AG04450 (cell line): ENCODE results near the gene KIZ. TPM values are rescaled to one million over a fixed set of nuclear protein-coding genes. Genes with fewer than 3 reads are reported as not detected.

Experiments used
- CTCF ChIA-PET: fragments of 300-600, 350-600 bp; formaldehyde crosslinking; extraction: SDS; loops from one replicate; lab custom pipeline; 2022; ENCODE audit warnings: antibody characterized with exemption, inconsistent platforms; lab: Charles Lee
- POLR2A ChIA-PET: fragments of 350-600 bp; formaldehyde crosslinking; extraction: SDS; loops from one replicate; lab custom pipeline; 2021; ENCODE audit warnings: antibody characterized with exemption, inconsistent platforms; lab: Yijun Ruan, JAX
- DNase-seq: peaks from one replicate; pipeline ENCODE4 v3.0.0-alpha.2; 2011; ENCODE audit warnings: low read depth, low spot score
- H3K27ac ChIP-seq: one replicate; pipeline ENCODE4 v1.5.1; 2012; ENCODE audit warnings: low read depth, low read length, control low read depth
- H3K27me3 ChIP-seq: one replicate; pipeline ENCODE4 v1.6.0; 2012; ENCODE audit warnings: low read length; ENCODE audit not compliant: control insufficient read depth, insufficient read depth
- H3K4me3 ChIP-seq: 2 replicates; pipeline ENCODE4 v1.5.1; 2011; ENCODE audit warnings: mild to moderate bottlenecking, low read depth, low read length, control low read depth
- H3K9me3 ChIP-seq: 2 replicates; pipeline ENCODE4 v1.5.1; 2012; ENCODE audit warnings: low read length; ENCODE audit not compliant: control insufficient read depth, insufficient read depth
- CTCF ChIP-seq: IDR thresholded peaks from 2 replicates; pipeline ENCODE4 v1.5.1; 2011; ENCODE audit warnings: low read depth, low read length, control low read depth, inconsistent platforms
- polyA plus RNA-seq: library from polyadenylated mRNA; depleted of rRNA; stranded (reverse); fragments of >200 nt; gene quantifications from 2 replicates; pipeline ENCODE4 v1.2.3, GENCODE V29; 2011

Gene KIZ
- polyA plus RNA-seq, 1 experiment, result 26.1 TPM

- Histone ChIP-seq H3K27ac (no peak overlapping the region), H3K27me3 (no peaks in the 10 kb centered on the region), H3K4me3 (no peak overlapping the region), H3K9me3 (no peaks in the 10 kb centered on the region)
- CTCF ChIA-PET, result no interaction called here
- TF ChIP-seq CTCF, result no peak
- POLR2A ChIA-PET, result no interaction called here
- no peak for DNase-seq
Measured at GRCh38 chr20:21141825-21142224, 15.9 kb downstream of the KIZ start.

GRCh38 chr20:21143194-21143890, 17.5 kb downstream of the KIZ start:
- no peak for TF ChIP-seq CTCF
- DNase-seq, result no peak
- H3K4me3 ChIP-seq, result no peak overlapping the region
- H3K9me3 ChIP-seq, result no peaks in the 10 kb centered on the region
- CTCF ChIA-PET, result no interaction called here
- H3K27me3 ChIP-seq, result no peaks in the 10 kb centered on the region
- H3K27ac ChIP-seq, result no peak overlapping the region
- POLR2A ChIA-PET, result no interaction called here

GRCh38 chr20:21145424-21145823, 19.5 kb downstream of the KIZ start:
- Histone ChIP-seq H3K9me3 (no peaks in the 10 kb centered on the region), H3K27ac (no peak overlapping the region), H3K4me3 (no peak overlapping the region), H3K27me3 (no peaks in the 10 kb centered on the region)
- CTCF ChIA-PET, result interaction anchor here (0.6 kb wide), 1 partner anchor 39 kb away, joined by 4 read pairs; no protein-coding TSS in a partner anchor
- DNase-seq, result no peak
- POLR2A ChIA-PET, result no interaction called here
- no peak for TF ChIP-seq CTCF

- CTCF ChIA-PET, result no interaction called here
- TF ChIP-seq CTCF, result no peak
- POLR2A ChIA-PET, result no interaction called here
- no peak for DNase-seq
- H3K4me3 ChIP-seq, result no peak overlapping the region
- H3K27me3 ChIP-seq, result no peaks in the 10 kb centered on the region
- H3K9me3 ChIP-seq, result no peaks in the 10 kb centered on the region
- H3K27ac ChIP-seq, result no peak overlapping the region
Measured at GRCh38 chr20:21146215-21146614, 20.3 kb downstream of the KIZ start.

- ChIA-PET CTCF (interaction anchor here (0.8 kb wide), 1 partner anchor 88 kb away, joined by 4 read pairs; no protein-coding TSS in a partner anchor), POLR2A (no interaction called here)
- no peak overlapping the region for H3K4me3 ChIP-seq
- no peak for TF ChIP-seq CTCF
- DNase-seq, result no peak
- H3K27ac ChIP-seq, result no peak overlapping the region
- H3K27me3 ChIP-seq, result no peaks in the 10 kb centered on the region
- no peaks in the 10 kb centered on the region for H3K9me3 ChIP-seq
Measured at GRCh38 chr20:21147593-21147992, 21.7 kb downstream of the KIZ start.
